MCF 10A (cell line): Measurements from ENCODE around the gene MCF2. TPM values are rescaled to one million over a fixed set of nuclear protein-coding genes. Genes with fewer than 3 reads are reported as not detected.

Experiments
- BruUV-seq: library from RNA; stranded (reverse); fragments of 400-500 nt; replicated peaks from 2 replicates; lab custom pipeline; 2021; lab: Mats Ljungman, UMichigan
- CTCF ChIA-PET: fragments of 300-600 bp; sonication (Branson Sonifier 250); formaldehyde crosslinking; extraction: SDS; loops from one replicate; lab custom pipeline; 2021; ENCODE audit warnings: antibody characterized with exemption, inconsistent platforms; lab: Yijun Ruan, JAX
- POLR2A ChIA-PET: fragments of 300-600, 350-650 bp; sonication (Branson Sonifier 250); formaldehyde crosslinking; extraction: SDS; loops from one replicate; lab custom pipeline; 2020; ENCODE audit warnings: antibody characterized with exemption, inconsistent platforms; lab: Yijun Ruan, JAX
- DNase-seq: peaks from one replicate; pipeline ENCODE4 v3.0.0-alpha.2; 2018; ENCODE audit not compliant: unreplicated experiment
- H3K27ac Mint-ChIP-seq: one replicate; pipeline ENCODE4 v1.8.0; 2022; ENCODE audit warnings: mild to moderate bottlenecking, low read depth, mixed read lengths; ENCODE audit not compliant: unreplicated experiment
- H3K27me3 Mint-ChIP-seq: one replicate; pipeline ENCODE4 v1.8.0; 2022; ENCODE audit warnings: mixed read lengths; ENCODE audit not compliant: insufficient read depth, unreplicated experiment
- H3K36me3 Mint-ChIP-seq: one replicate; pipeline ENCODE4 v1.8.0; 2022; ENCODE audit warnings: mild to moderate bottlenecking, moderate library complexity, mixed read lengths; ENCODE audit not compliant: insufficient read depth, unreplicated experiment
- H3K4me1 Mint-ChIP-seq: one replicate; pipeline ENCODE4 v1.8.0; 2022; ENCODE audit warnings: mixed read lengths; ENCODE audit not compliant: insufficient read depth, unreplicated experiment
- H3K4me3 Mint-ChIP-seq: one replicate; pipeline ENCODE4 v1.8.0; 2022; ENCODE audit warnings: mild to moderate bottlenecking, moderate library complexity, mixed read lengths; ENCODE audit not compliant: unreplicated experiment
- H3K9me3 Mint-ChIP-seq: one replicate; pipeline ENCODE4 v1.8.0; 2022; ENCODE audit warnings: mixed read lengths; ENCODE audit not compliant: unreplicated experiment
- CTCF ChIP-seq: fragments of 200-600 bp; IDR thresholded peaks from one replicate; pipeline ENCODE4 v1.8.0; 2022; ENCODE audit warnings: antibody characterized with exemption, mild to moderate bottlenecking; ENCODE audit not compliant: unreplicated experiment
- intact Hi-C: fragments of 100-400 bp; cut with micrococcal nuclease; formaldehyde crosslinking; loops from 2 replicates; pipeline ENCODE4 v1.14.1; 2022
- total RNA-seq: library from RNA; stranded (reverse); gene quantifications from 2 replicates; pipeline ENCODE4 v1.2.3, GENCODE V29; 2022

Gene MCF2
- total RNA-seq, 1 experiment from 2014 or later, result 2.1 TPM

- DNase-seq, result peak; percentile 14
- Mint-ChIP-seq H3K9me3 (peaks cover 12% of the 10 kb centered on the region), H3K36me3 (no peaks in the 10 kb centered on the region), H3K4me1 (no peaks in the 10 kb centered on the region), H3K27ac (no peak overlapping the region), H3K4me3 (no peak overlapping the region), H3K27me3 (no peaks in the 10 kb centered on the region)
- CTCF ChIA-PET, result interaction anchor here (0.6 kb wide), 1 partner anchor 25 kb away, joined by 3 read pairs; no protein-coding TSS in a partner anchor
- intact Hi-C loops, result no loop called here
- POLR2A ChIA-PET, result interaction anchor here (0.7 kb wide), 1 partner anchor 56 kb away, joined by 3 read pairs; no protein-coding TSS in a partner anchor
- TF ChIP-seq CTCF, result no peak
- BruUV-seq, result no TSS peak
These were observed 27.6 kb downstream of the MCF2 start for GRCh38 chrX:139680356-139680755.

GRCh38 chrX:139647597-139647996 lies 60.4 kb downstream of the MCF2 start:
- intact Hi-C loops, result no loop called here
- no peaks in the 10 kb centered on the region for H3K4me1 Mint-ChIP-seq
- H3K27me3 Mint-ChIP-seq, result no peaks in the 10 kb centered on the region
- no peak for DNase-seq
- ChIA-PET CTCF (no interaction called here), POLR2A (no interaction called here)
- no peaks in the 10 kb centered on the region for H3K36me3 Mint-ChIP-seq
- TF ChIP-seq CTCF, result no peak
- BruUV-seq, result no TSS peak
- H3K27ac Mint-ChIP-seq, result no peak overlapping the region
- no peaks in the 10 kb centered on the region for H3K9me3 Mint-ChIP-seq
- no peak overlapping the region for H3K4me3 Mint-ChIP-seq

GRCh38 chrX:139642241-139642927 lies 65.6 kb downstream of the MCF2 start:
- Mint-ChIP-seq H3K4me1 (peaks cover 15% of the 10 kb centered on the region), H3K4me3 (peak overlapping the region; percentile 74), H3K27me3 (no peaks in the 10 kb centered on the region), H3K36me3 (no peaks in the 10 kb centered on the region), H3K9me3 (no peaks in the 10 kb centered on the region), H3K27ac (peak overlapping the region; percentile 23)
- DNase-seq, result peak; percentile 15
- intact Hi-C loops, result loop anchor here (5.0 kb wide), 1 partner anchor 115 kb away; no protein-coding TSS in a partner anchor
- CTCF ChIA-PET, result interaction anchor here (0.6 to 1.8 kb wide), 3 partner anchors 22 to 877 kb away, joined by 3 to 5 read pairs (median 3); no protein-coding TSS in a partner anchor
- POLR2A ChIA-PET, result interaction anchor here (0.7 kb wide), 2 partner anchors 253 to 299 kb away, joined by 3 to 4 read pairs; no protein-coding TSS in a partner anchor
- BruUV-seq, result no TSS peak
- TF ChIP-seq CTCF, result no peak

- CTCF ChIA-PET, result no interaction called here
- peak overlapping the region; percentile 47 for H3K27ac Mint-ChIP-seq
- DNase-seq, result peak; percentile 38
These were observed 67.7 kb downstream of the MCF2 start for GRCh38 chrX:139640259-139640658.

More at GRCh38 chrX:139640259-139640658, 67.7 kb downstream of the MCF2 start:
- peaks cover 23% of the 10 kb centered on the region for H3K4me1 Mint-ChIP-seq
- H3K27me3 Mint-ChIP-seq, result no peaks in the 10 kb centered on the region
- no peaks in the 10 kb centered on the region for H3K36me3 Mint-ChIP-seq
- no peak for TF ChIP-seq CTCF
- intact Hi-C loops, result loop anchor here (5.0 kb wide), 1 partner anchor 117 kb away; no protein-coding TSS in a partner anchor
- no TSS peak for BruUV-seq
- no peaks in the 10 kb centered on the region for H3K9me3 Mint-ChIP-seq
- peak overlapping the region; percentile 8 for H3K4me3 Mint-ChIP-seq
- POLR2A ChIA-PET, result no interaction called here
